Endothelial cell of umbilical vein (primary cell): ENCODE measurements around the gene MS4A7. TPM values are rescaled to one million over a fixed set of nuclear protein-coding genes. Genes with fewer than 3 reads are reported as not detected.
A peak's percentile ranks its signal among the peaks of the same experiment; 100 is the strongest.
"Not testable (repeated sequence)": the region's sequence is repeated elsewhere in the genome, so short reads cannot be mapped to it uniquely, and the experiment has no call there.

Experiments used
- BruUV-seq: library from RNA; stranded (reverse); fragments of 400-500 nt; replicated peaks from 2 replicates; lab custom pipeline; 2021; lab: Mats Ljungman, UMichigan
- CTCF ChIA-PET: fragments of 300-600, 350-600 bp; sonication (Branson Sonifier 250); formaldehyde crosslinking; loops from one replicate; lab custom pipeline; 2021; ENCODE audit warnings: antibody characterized with exemption, inconsistent platforms; lab: Charles Lee
- POLR2A ChIA-PET: fragments of 300-600, 350-600 bp; sonication (Branson Sonifier 250); formaldehyde crosslinking; loops from one replicate; lab custom pipeline; 2021; ENCODE audit warnings: antibody characterized with exemption, inconsistent platforms; lab: Charles Lee
- DNase-seq: peaks from one replicate; pipeline ENCODE4 v3.0.0-alpha.2; 2011; ENCODE audit warnings: low read depth, low spot score
- FAIRE-seq: peaks from 2 replicates; lab custom pipeline; 2011; peaks lifted over from hg19 to GRCh38; lab: Jason Lieb, UNC
- H2AFZ ChIP-seq: 2 replicates; pipeline ENCODE4 v1.6.0; 2012; ENCODE audit warnings: low read depth, low read length, control low read depth, inconsistent platforms
- H3K27ac ChIP-seq: 2 replicates; pipeline ENCODE4 v1.5.1; 2011; ENCODE audit warnings: low read depth, mild to moderate bottlenecking, control low read depth, low read length, moderate library complexity; ENCODE audit not compliant: insufficient read depth
- H3K27me3 ChIP-seq, 2 experiments: 2 replicates each; pipeline versions ENCODE4 v1.6.0 to v1.6.1; 2011; ENCODE audit warnings: low read length in 2 of 2, mixed read lengths in 1 of 2; ENCODE audit not compliant: control insufficient read depth in 2 of 2, insufficient read depth in 2 of 2
- H3K36me3 ChIP-seq, 2 experiments: 2 replicates in 1 of 2; 3 replicates in 1 of 2; pipeline ENCODE4 v1.5.1; 2011; ENCODE audit warnings: low read length in 2 of 2, mild to moderate bottlenecking in 1 of 2, moderate library complexity in 1 of 2; ENCODE audit not compliant: control insufficient read depth in 2 of 2, insufficient read depth in 2 of 2; ENCODE audit errors: extremely low read depth in 1 of 2
- H3K4me1 ChIP-seq: 3 replicates; pipeline ENCODE4 v1.5.1; 2011; ENCODE audit warnings: mild to moderate bottlenecking, low read length; ENCODE audit not compliant: control insufficient read depth, insufficient read depth; ENCODE audit errors: extremely low read depth
- H3K4me2 ChIP-seq: 2 replicates; pipeline ENCODE4 v1.6.1; 2011; ENCODE audit warnings: low read length, control low read depth, mixed read lengths; ENCODE audit not compliant: insufficient read depth
- H3K4me3 ChIP-seq, 3 experiments: fragments of 200-600 bp in 1 of 3; sonication (generic), shearing (Covaris generic) in 1 of 3; replicated peaks in 1 of 3; 2 replicates each; pipeline ENCODE4 v1.5.1; 2011 to 2016; ENCODE audit warnings: control low read depth in 3 of 3, low read length in 3 of 3, mild to moderate bottlenecking in 2 of 3, inconsistent platforms in 1 of 3, low read depth in 1 of 3, moderate library complexity in 1 of 3; ENCODE audit not compliant: insufficient read depth in 1 of 3
- H3K79me2 ChIP-seq: 2 replicates; pipeline ENCODE4 v1.6.0; 2012; ENCODE audit warnings: low read length, inconsistent platforms; ENCODE audit not compliant: control insufficient read depth, insufficient read depth
- H3K9ac ChIP-seq: replicated peaks from 2 replicates; pipeline ENCODE3; 2011; ENCODE audit warnings: low read length, control low read depth; ENCODE audit not compliant: insufficient read depth; ENCODE audit errors: extremely low read depth
- H3K9me1 ChIP-seq: replicated peaks from 3 replicates; pipeline ENCODE4 v1.6.0; 2011; ENCODE audit warnings: mild to moderate bottlenecking, low read length; ENCODE audit not compliant: control insufficient read depth, insufficient read depth; ENCODE audit errors: extremely low read depth
- H3K9me3 ChIP-seq: replicated peaks from 2 replicates; pipeline ENCODE4 v1.5.1; 2012; ENCODE audit warnings: low read length, inconsistent platforms; ENCODE audit not compliant: control insufficient read depth, insufficient read depth
- H4K20me1 ChIP-seq: replicated peaks from 2 replicates; pipeline ENCODE3; 2011; ENCODE audit warnings: mild to moderate bottlenecking, low read length; ENCODE audit not compliant: control insufficient read depth, insufficient read depth; ENCODE audit errors: extremely low read depth
- FOS ChIP-seq: IDR thresholded peaks from 2 replicates; pipeline ENCODE4 v1.6.1; 2011; ENCODE audit warnings: mild to moderate bottlenecking, low read length, moderate library complexity, borderline replicate concordance; ENCODE audit not compliant: insufficient read depth
- dilution Hi-C: fragments of 300-500 bp; cut with MboI; formaldehyde crosslinking; loops from one replicate; pipeline ENCODE4 v1.15.0; 2019; ENCODE audit warnings: low sequenced_read_pairs; ENCODE audit not compliant: extremely low pct_ligation_motif_present
- intact Hi-C: fragments of 100-400 bp; cut with micrococcal nuclease; formaldehyde crosslinking; loops from one replicate; pipeline ENCODE4 v1.10.0; 2022
- polyA plus RNA-seq, 4 experiments: library from polyadenylated mRNA; depleted of rRNA in 3 of 4; stranded (reverse) in 3 of 4; unstranded in 1 of 4; fragments of >200 nt; gene quantifications; 2 replicates each; pipeline versions ENCODE4 v1.2.1 to v1.2.3, GENCODE V29; 2011 to 2012; ENCODE audit warnings: missing spikeins in 1 of 4
- total RNA-seq: library from RNA; stranded (reverse); gene quantifications from 2 replicates; pipeline ENCODE4 v1.2.3, GENCODE V29; 2021
- TF ChIP-seq, protein P1 (sequence below), 2 donors: IDR thresholded peaks; 1 replicate in 1 of 2; 2 replicates in 1 of 2; pipeline ENCODE4 v1.5.1; 2011; ENCODE audit warnings: low read length in 2 of 2, mild to moderate bottlenecking in 2 of 2, moderate library complexity in 2 of 2, control low read depth in 1 of 2, inconsistent platforms in 1 of 2, low read depth in 1 of 2; ENCODE audit not compliant: insufficient read depth in 1 of 2; ENCODE audit errors: extremely low read depth in 1 of 2

MS4A7 gene
- total and polyA plus RNA-seq, 2 donors (not counting 3 experiments of a cell fraction or from before 2014, with no cell fraction given), result 0.04 TPM; not detected in 1

- no peaks in the 10 kb centered on the region for H3K4me1 ChIP-seq
- POLR2A ChIA-PET, result no interaction called here
- H4K20me1 ChIP-seq, result no peaks in the 10 kb centered on the region
- FAIRE-seq, result peak; percentile 91
- H3K9me3 ChIP-seq, result no peaks in the 10 kb centered on the region
- H3K4me2 ChIP-seq, result no peak overlapping the region
- peaks cover 15 to 16% of the 10 kb centered on the region in 2 experiments for H3K27me3 ChIP-seq
- H3K36me3 ChIP-seq, result no peaks in the 10 kb centered on the region
- H3K9ac ChIP-seq, result no peak overlapping the region
- intact Hi-C loops, result loop anchor here (1.0 to 5.0 kb wide), 5 partner anchors 97 to 270 kb away; no protein-coding TSS in a partner anchor
- BruUV-seq, result no TSS peak
- no peak for TF ChIP-seq FOS
- TF ChIP-seq, protein P1, sequence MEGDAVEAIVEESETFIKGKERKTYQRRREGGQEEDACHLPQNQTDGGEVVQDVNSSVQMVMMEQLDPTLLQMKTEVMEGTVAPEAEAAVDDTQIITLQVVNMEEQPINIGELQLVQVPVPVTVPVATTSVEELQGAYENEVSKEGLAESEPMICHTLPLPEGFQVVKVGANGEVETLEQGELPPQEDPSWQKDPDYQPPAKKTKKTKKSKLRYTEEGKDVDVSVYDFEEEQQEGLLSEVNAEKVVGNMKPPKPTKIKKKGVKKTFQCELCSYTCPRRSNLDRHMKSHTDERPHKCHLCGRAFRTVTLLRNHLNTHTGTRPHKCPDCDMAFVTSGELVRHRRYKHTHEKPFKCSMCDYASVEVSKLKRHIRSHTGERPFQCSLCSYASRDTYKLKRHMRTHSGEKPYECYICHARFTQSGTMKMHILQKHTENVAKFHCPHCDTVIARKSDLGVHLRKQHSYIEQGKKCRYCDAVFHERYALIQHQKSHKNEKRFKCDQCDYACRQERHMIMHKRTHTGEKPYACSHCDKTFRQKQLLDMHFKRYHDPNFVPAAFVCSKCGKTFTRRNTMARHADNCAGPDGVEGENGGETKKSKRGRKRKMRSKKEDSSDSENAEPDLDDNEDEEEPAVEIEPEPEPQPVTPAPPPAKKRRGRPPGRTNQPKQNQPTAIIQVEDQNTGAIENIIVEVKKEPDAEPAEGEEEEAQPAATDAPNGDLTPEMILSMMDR (IDR thresholded peaks at IDR 0.05; ENCODE audit: extremely low read depth in 1 of 2, insufficient read depth in 1 of 2, low read depth in 1 of 2, low read length in 2 of 2), result peak; percentile 66 to 68
- H3K4me3 ChIP-seq, result no peak overlapping the region
- no peak overlapping the region for H2AFZ ChIP-seq
- DNase-seq, result peak; percentile 67
- dilution Hi-C loops, result no loop called here
- H3K9me1 ChIP-seq, result no peaks in the 10 kb centered on the region
- H3K27ac ChIP-seq, result no peak overlapping the region
- no peaks in the 10 kb centered on the region for H3K79me2 ChIP-seq
- CTCF ChIA-PET, result interaction anchor here (0.6 to 6.9 kb wide), 68 partner anchors 8 to 524 kb away, joined by 3 to 147 read pairs (median 4); partner anchors contain the start of genes MS4A1, MS4A15, MS4A7 and MS4A8
These were observed 14.5 kb upstream of the MS4A7 start for GRCh38 chr11:60363542-60364470.

- BruUV-seq, H3K27ac ChIP-seq, H3K4me2 ChIP-seq, H3K9me3 ChIP-seq, intact Hi-C loops, H3K79me2 ChIP-seq, H3K9me1 ChIP-seq, H4K20me1 ChIP-seq, FAIRE-seq, H3K9ac ChIP-seq, POLR2A ChIA-PET, H3K36me3 ChIP-seq, H2AFZ ChIP-seq, DNase-seq, dilution Hi-C loops, H3K4me3 ChIP-seq: not testable (repeated sequence)
- H3K4me1 ChIP-seq, result peaks cover 14% of the 10 kb centered on the region
- CTCF ChIA-PET, result interaction anchor here (1.8 to 6.9 kb wide), 2 partner anchors 100 to 253 kb away, joined by 5 to 147 read pairs; no protein-coding TSS in a partner anchor
- H3K27me3 ChIP-seq, result peaks cover 16 to 19% of the 10 kb centered on the region in 2 experiments
These were observed 11.9 kb upstream of the MS4A7 start for GRCh38 chr11:60366262-60366904.
